ENCODE measurements around the gene TBX4.

GRCh38 chr17:61459939-61460718, 7.9 kb downstream of the TBX4 start:
- TF ChIP-seq EZH2 (IDR thresholded peaks at IDR 0.05) (no peak), FOXP2 (optimal IDR thresholded peaks at IDR 0.05; ENCODE audit: control extremely low read depth, extremely low read length, insufficient read depth) (no peak)
